OCI-LY3 (cell line): ENCODE data around the gene TM4SF5.
A peak's percentile ranks its signal among the peaks of the same experiment; 100 is the strongest.

Experiments
- H2AFZ ChIP-seq: fragments of 200-600, 300-600 bp; shearing (Covaris generic); 2 replicates; pipeline ENCODE4 v1.6.0; 2014; ENCODE audit warnings: antibody characterized with exemption, low read depth, low read length
- H3K27ac ChIP-seq: fragments of 200-600, 300-600 bp; sonication (generic); 2 replicates; pipeline ENCODE4 v1.5.1; 2014; ENCODE audit warnings: mild to moderate bottlenecking, low read length, moderate library complexity, mixed read lengths
- H3K27me3 ChIP-seq: fragments of 200-600, 300-600 bp; sonication (generic); 2 replicates; pipeline ENCODE4 v1.6.1; 2014; ENCODE audit warnings: low read depth, low read length, mixed read lengths
- H3K36me3 ChIP-seq: fragments of 200-600, 300-600 bp; sonication (generic); replicated peaks from 2 replicates; pipeline ENCODE3; 2014; ENCODE audit warnings: low read depth, low read length, mixed read lengths
- H3K4me1 ChIP-seq: fragments of 300-600, 200-600 bp; sonication (generic); 2 replicates; pipeline ENCODE4 v1.6.1; 2014; ENCODE audit warnings: low read length, mixed read lengths
- H3K4me2 ChIP-seq: fragments of 200-600, 300-600 bp; sonication (generic); 2 replicates; pipeline ENCODE4 v1.6.1; 2014; ENCODE audit warnings: low read length, mixed read lengths
- H3K4me3 ChIP-seq: fragments of 300-600, 200-600 bp; sonication (generic); 2 replicates; pipeline ENCODE4 v1.5.1; 2014; ENCODE audit warnings: antibody characterized with exemption, mild to moderate bottlenecking, low read length, moderate library complexity
- H3K79me2 ChIP-seq: fragments of 300-600, 200-600 bp; shearing (Covaris generic); 2 replicates; pipeline ENCODE4 v1.6.1; 2014; ENCODE audit warnings: mild to moderate bottlenecking, low read length, mixed read lengths
- H3K9ac ChIP-seq: fragments of 300-600, 200-600 bp; shearing (Covaris generic); 2 replicates; pipeline ENCODE4 v1.6.0; 2014; ENCODE audit warnings: mild to moderate bottlenecking, low read length, moderate library complexity
- H3K9me3 ChIP-seq: fragments of 200-600, 300-600 bp; shearing (Covaris generic); 2 replicates; pipeline ENCODE4 v1.6.1; 2014; ENCODE audit warnings: low read length, mixed read lengths; ENCODE audit not compliant: insufficient read depth
- H4K20me1 ChIP-seq: fragments of 200-600, 300-600 bp; sonication (generic); 2 replicates; pipeline ENCODE4 v1.6.1; 2016; ENCODE audit warnings: low read length, mixed read lengths; ENCODE audit not compliant: insufficient read depth
- CTCF ChIP-seq: fragments of 200-600, 300-600 bp; sonication (generic); IDR thresholded peaks from 2 replicates; pipeline ENCODE4 v1.5.1; 2014; ENCODE audit warnings: antibody characterized with exemption, low read length, low read depth
- EZH2phosphoT487 ChIP-seq: fragments of 200-600 bp; shearing (Covaris generic); IDR thresholded peaks from 2 replicates; pipeline ENCODE4 v1.6.1; 2018; ENCODE audit warnings: antibody characterized with exemption, mixed run types, low read depth

The TM4SF5 gene

GRCh38 chr17:4788159-4788806 is 16.6 kb downstream of the TM4SF5 start:
- H2AFZ ChIP-seq, result no peak overlapping the region
- no peaks in the 10 kb centered on the region for H3K79me2 ChIP-seq
- no peaks in the 10 kb centered on the region; the same call in 1 of the 2 replicates for H3K27me3 ChIP-seq
- no peak overlapping the region for H3K27ac ChIP-seq
- peaks cover 3% of the 10 kb centered on the region; the same call in 1 of the 2 replicates for H3K4me1 ChIP-seq
- TF ChIP-seq EZH2phosphoT487 (no peak), CTCF (no peak)
- no peak overlapping the region for H3K4me3 ChIP-seq
- H3K9me3 ChIP-seq, result no peaks in the 10 kb centered on the region
- no peak overlapping the region for H3K4me2 ChIP-seq
- H3K9ac ChIP-seq, result no peak overlapping the region
- H4K20me1 ChIP-seq, result no peaks in the 10 kb centered on the region
- no peaks in the 10 kb centered on the region for H3K36me3 ChIP-seq

GRCh38 chr17:4788807-4789700 is 17.4 kb downstream of the TM4SF5 start, which contains the start of gene GLTPD2:
GLTPD2 (plus strand) TSS chr17:4788964; CDS start chr17:4789012, 48 bp downstream.
- peak within 1 kb of the TSS; percentile 85 for H3K4me3 ChIP-seq
- TF ChIP-seq CTCF, result no peak
- no peak for TF ChIP-seq EZH2phosphoT487
- H3K79me2 ChIP-seq, result no peaks in the 10 kb centered on the region
- peak within 1 kb of the TSS; percentile 43; the same call in 1 of the 2 replicates for H2AFZ ChIP-seq
- H4K20me1 ChIP-seq, result no peaks in the 10 kb centered on the region
- H3K4me2 ChIP-seq, result peak within 1 kb of the TSS; percentile 71
- no peak within 1 kb of the TSS for H3K27ac ChIP-seq
- no peaks in the 10 kb centered on the region for H3K9me3 ChIP-seq
- H3K4me1 ChIP-seq, result peaks cover 3% of the 10 kb centered on the region; the same call in 1 of the 2 replicates
- H3K36me3 ChIP-seq, result no peaks in the 10 kb centered on the region
- no peaks in the 10 kb centered on the region; the same call in 1 of the 2 replicates for H3K27me3 ChIP-seq
- peak within 1 kb of the TSS; percentile 68 for H3K9ac ChIP-seq

- Histone ChIP-seq H3K27me3 (no peaks in the 10 kb centered on the region; the same call in 1 of the 2 replicates), H3K9me3 (no peaks in the 10 kb centered on the region), H3K4me2 (peak overlapping the region; percentile 71), H3K4me3 (peak overlapping the region; percentile 85), H3K36me3 (no peaks in the 10 kb centered on the region), H3K4me1 (peaks cover 3% of the 10 kb centered on the region; the same call in 1 of the 2 replicates), H3K27ac (no peak overlapping the region), H3K79me2 (no peaks in the 10 kb centered on the region), H4K20me1 (no peaks in the 10 kb centered on the region), H2AFZ (peak overlapping the region; percentile 43; the same call in 1 of the 2 replicates), H3K9ac (peak overlapping the region; percentile 68)
- TF ChIP-seq EZH2phosphoT487 (no peak), CTCF (no peak)
Measured at GRCh38 chr17:4789701-4789950, 17.9 kb downstream of the TM4SF5 start.
